SK-N-MC (cell line): ENCODE measurements around the gene ITGB6.
"Not testable (repeated sequence)": the region's sequence is repeated elsewhere in the genome, so short reads cannot be mapped to it uniquely, and the experiment has no call there.

Experiments used
- DNase-seq: peaks from one replicate; pipeline ENCODE4 v3.0.0-alpha.2; 2011; ENCODE audit warnings: low read depth, low spot score
- H3K27ac ChIP-seq: fragments of 200-600 bp; sonication (generic); 2 replicates; pipeline ENCODE4 v1.5.1; 2016; ENCODE audit warnings: mixed run types
- H3K36me3 ChIP-seq: fragments of 200-600 bp; sonication (generic); 2 replicates; pipeline ENCODE4 v1.6.1; 2017; ENCODE audit warnings: antibody characterized with exemption, low read length, mixed read lengths; ENCODE audit not compliant: insufficient read depth
- H3K4me3 ChIP-seq: fragments of 200-600 bp; sonication (generic); 2 replicates; pipeline ENCODE4 v1.5.1; 2016
- H3K9ac ChIP-seq: fragments of 200-600 bp; sonication (generic); 2 replicates; pipeline ENCODE4 v1.8.0; 2017; ENCODE audit warnings: mixed run types, mixed read lengths; ENCODE audit not compliant: insufficient read length
- H3K9me3 ChIP-seq: fragments of 200-600 bp; sonication (generic); 2 replicates; pipeline ENCODE4 v1.6.1; 2017; ENCODE audit warnings: low read depth, mild to moderate bottlenecking, antibody characterized with exemption, low read length, moderate library complexity, mixed read lengths
- EZH2 ChIP-seq: fragments of 200-600 bp; sonication (generic); IDR thresholded peaks from one replicate; pipeline ENCODE4 v1.6.1; 2017; ENCODE audit warnings: antibody characterized with exemption
- FOXP2 ChIP-seq: optimal IDR thresholded peaks from 2 replicates; pipeline ENCODE3; 2011; ENCODE audit warnings: mild to moderate bottlenecking, moderate library complexity; ENCODE audit not compliant: insufficient read depth; ENCODE audit errors: extremely low read length, control extremely low read depth
- POLR2AphosphoS5 ChIP-seq: IDR thresholded peaks from 2 replicates; pipeline ENCODE4 v1.6.1; 2012; ENCODE audit warnings: mild to moderate bottlenecking, low read depth, low read length, borderline replicate concordance

The ITGB6 gene

GRCh38 chr2:160201849-160202539 is 1.9 kb upstream of the ITGB6 start:
- Histone ChIP-seq H3K36me3 (no peaks in the 10 kb centered on the region), H3K9me3 (no peaks in the 10 kb centered on the region), H3K4me3 (no peak overlapping the region), H3K27ac (no peak overlapping the region), H3K9ac (no peak overlapping the region)
- no peak for DNase-seq
- TF ChIP-seq EZH2 (no peak), FOXP2 (no peak)

- TF ChIP-seq POLR2AphosphoS5: no peak
- TF ChIP-seq EZH2: no peak
- no peak for TF ChIP-seq FOXP2
- Histone ChIP-seq H3K9me3 (no peaks in the 10 kb centered on the region), H3K36me3 (no peaks in the 10 kb centered on the region), H3K4me3 (no peak overlapping the region), H3K9ac (no peak overlapping the region), H3K27ac (no peak overlapping the region)
- DNase-seq: no peak
These were observed 849 bp upstream of the ITGB6 start for GRCh38 chr2:160200921-160201320.

- no peak for DNase-seq
- Histone ChIP-seq H3K27ac (no peak overlapping the region), H3K36me3 (no peaks in the 10 kb centered on the region), H3K9ac (no peak overlapping the region), H3K9me3 (no peaks in the 10 kb centered on the region), H3K4me3 (no peak overlapping the region)
- no peak for TF ChIP-seq EZH2
- TF ChIP-seq POLR2AphosphoS5: no peak
These were observed 1.0 kb downstream of the ITGB6 start for GRCh38 chr2:160199053-160199452.

- DNase-seq: no peak
- Histone ChIP-seq H3K36me3 (no peaks in the 10 kb centered on the region), H3K9ac (no peak overlapping the region), H3K4me3 (no peak overlapping the region), H3K27ac (no peak overlapping the region), H3K9me3 (no peaks in the 10 kb centered on the region)
- TF ChIP-seq POLR2AphosphoS5: no peak
- no peak for TF ChIP-seq EZH2
- no peak for TF ChIP-seq FOXP2
These were observed 2.5 kb downstream of the ITGB6 start for GRCh38 chr2:160197587-160197986.

GRCh38 chr2:160194946-160195345 is 5.1 kb downstream of the ITGB6 start:
- no peak overlapping the region for H3K27ac ChIP-seq
- TF ChIP-seq EZH2 (no peak), FOXP2 (no peak), POLR2AphosphoS5 (no peak)
- H3K36me3 ChIP-seq: no peaks in the 10 kb centered on the region
- no peak overlapping the region for H3K4me3 ChIP-seq
- H3K9ac ChIP-seq: no peak overlapping the region
- no peak for DNase-seq
- H3K9me3 ChIP-seq: no peaks in the 10 kb centered on the region

- no peak for DNase-seq
These were observed 5.7 kb downstream of the ITGB6 start for GRCh38 chr2:160194351-160194750.

GRCh38 chr2:160181146-160181836 is 18.8 kb downstream of the ITGB6 start:
- H3K9ac ChIP-seq: not testable (repeated sequence)

More at GRCh38 chr2:160194351-160194750, 5.7 kb downstream of the ITGB6 start:
- H3K27ac ChIP-seq: no peak overlapping the region
- H3K9me3 ChIP-seq: no peaks in the 10 kb centered on the region
- no peak overlapping the region for H3K9ac ChIP-seq
- H3K36me3 ChIP-seq: no peaks in the 10 kb centered on the region
- TF ChIP-seq EZH2 (no peak), FOXP2 (no peak), POLR2AphosphoS5 (no peak)
- no peak overlapping the region for H3K4me3 ChIP-seq

GRCh38 chr2:160180690-160181089 is 19.4 kb downstream of the ITGB6 start:
- H3K36me3 ChIP-seq, H3K27ac ChIP-seq, DNase-seq, H3K9me3 ChIP-seq, H3K4me3 ChIP-seq, H3K9ac ChIP-seq: not testable (repeated sequence)

More at GRCh38 chr2:160181146-160181836, 18.8 kb downstream of the ITGB6 start:
- H3K9me3 ChIP-seq, H3K36me3 ChIP-seq, DNase-seq, H3K4me3 ChIP-seq, H3K27ac ChIP-seq: not testable (repeated sequence)

GRCh38 chr2:160180172-160180571 is 19.9 kb downstream of the ITGB6 start:
- no peak for DNase-seq
- Histone ChIP-seq H3K36me3 (no peaks in the 10 kb centered on the region), H3K9ac (no peak overlapping the region), H3K4me3 (no peak overlapping the region), H3K9me3 (no peaks in the 10 kb centered on the region), H3K27ac (no peak overlapping the region)
- TF ChIP-seq EZH2 (no peak), FOXP2 (no peak), POLR2AphosphoS5 (no peak)
